Mucosa of descending colon (tissue), 3 donors: ENCODE data around the gene PITX1. TPM values are rescaled to one million over a fixed set of nuclear protein-coding genes. Genes with fewer than 3 reads are reported as not detected.

Experiments used
- ATAC-seq: fragments of 200-7000 bp; cut with Tn5 transposase; one replicate; pipeline ENCODE4 v1.9.1; 2020; ENCODE audit warnings: mild to moderate bottlenecking, moderate library complexity
- DNase-seq, 3 donors: peaks; one replicate each; pipeline ENCODE4 v3.0.0-alpha.2; 2020
- H3K36me3 ChIP-seq: fragments of 200-600 bp; one replicate; pipeline ENCODE4 v1.8.0; 2021; ENCODE audit warnings: low read depth, mild to moderate bottlenecking
- H3K4me1 ChIP-seq: fragments of 200-600 bp; one replicate; pipeline ENCODE4 v1.8.0; 2021; ENCODE audit warnings: low read depth, mild to moderate bottlenecking
- H3K4me3 ChIP-seq: fragments of 200-600 bp; one replicate; pipeline ENCODE4 v1.8.0; 2021; ENCODE audit warnings: mild to moderate bottlenecking
- H3K9me3 ChIP-seq: fragments of 200-600 bp; one replicate; pipeline ENCODE4 v1.8.0; 2021; ENCODE audit warnings: mild to moderate bottlenecking
- intact Hi-C, 2 donors: fragments of 100-400 bp; cut with DNase I in 1 of 2; cut with micrococcal nuclease in 1 of 2; formaldehyde crosslinking; loops; one replicate each; pipeline versions ENCODE4 v1.11.0 to v1.11.1; 2022; cut with DNase I, micrococcal nuclease
- total RNA-seq, 3 donors: library from RNA; stranded (reverse); fragmentation: NEBNext Ultra II Directional in 2 of 3; extraction: Animal tissue kit (Norgen Biotek cat#: 25700) in 2 of 3; gene quantifications; one replicate each; pipeline versions ENCODE4 v1.2.1 to v1.2.4, GENCODE V29; 2021 to 2023
- TF ChIP-seq, protein P1 (sequence below): fragments of 200-600 bp; IDR thresholded peaks from one replicate; pipeline ENCODE4 v1.8.0; 2022; ENCODE audit warnings: antibody characterized with exemption, mild to moderate bottlenecking
- donor health status: DM: no; HTN: no; CAD: no; lungs with moderate emphysema.
- donor health status: DM: no; HTN: no; CAD: no.
- donor health status: DM: no; HTN: yes; CAD: no.

PITX1 gene
- total RNA-seq, 3 donors from 2014 or later, result 5.0 to 10.7 (median 6.2) TPM

DNA sequence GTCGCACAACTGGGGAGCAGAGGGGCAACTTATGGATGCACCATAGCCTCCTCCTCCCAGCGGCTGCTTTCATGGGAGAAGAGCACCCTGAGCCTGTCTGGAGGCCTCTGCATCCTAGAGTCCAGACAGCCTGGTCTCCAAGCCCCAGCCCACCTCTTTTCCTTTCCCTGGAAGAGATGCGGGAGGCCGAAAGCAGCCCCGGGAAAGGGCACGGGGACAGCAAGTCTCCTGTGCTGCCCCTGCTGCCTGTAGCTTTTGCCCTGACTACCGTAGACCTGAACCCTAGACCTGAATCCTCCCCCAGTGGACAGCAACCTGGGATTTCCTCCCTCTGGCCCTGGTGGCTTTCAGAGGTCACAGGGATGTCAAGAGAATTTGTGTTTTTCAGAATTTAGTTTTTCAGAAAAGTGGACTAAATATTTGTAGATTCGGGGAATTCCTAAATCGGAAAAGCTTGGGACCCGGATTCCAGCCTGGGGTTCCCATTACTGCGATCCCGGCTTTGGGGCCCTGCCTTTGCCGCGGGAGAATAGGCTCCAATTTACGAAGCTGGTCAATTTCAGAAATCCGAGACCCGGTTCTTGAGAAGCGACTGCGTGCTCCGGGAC lies 4.3 kb upstream of the PITX1 start:
- peaks cover 21% of the 10 kb centered on the region for H3K4me1 ChIP-seq
- intact Hi-C loops, result no loop called here
- no peaks in the 10 kb centered on the region for H3K36me3 ChIP-seq
- TF ChIP-seq, protein P1, sequence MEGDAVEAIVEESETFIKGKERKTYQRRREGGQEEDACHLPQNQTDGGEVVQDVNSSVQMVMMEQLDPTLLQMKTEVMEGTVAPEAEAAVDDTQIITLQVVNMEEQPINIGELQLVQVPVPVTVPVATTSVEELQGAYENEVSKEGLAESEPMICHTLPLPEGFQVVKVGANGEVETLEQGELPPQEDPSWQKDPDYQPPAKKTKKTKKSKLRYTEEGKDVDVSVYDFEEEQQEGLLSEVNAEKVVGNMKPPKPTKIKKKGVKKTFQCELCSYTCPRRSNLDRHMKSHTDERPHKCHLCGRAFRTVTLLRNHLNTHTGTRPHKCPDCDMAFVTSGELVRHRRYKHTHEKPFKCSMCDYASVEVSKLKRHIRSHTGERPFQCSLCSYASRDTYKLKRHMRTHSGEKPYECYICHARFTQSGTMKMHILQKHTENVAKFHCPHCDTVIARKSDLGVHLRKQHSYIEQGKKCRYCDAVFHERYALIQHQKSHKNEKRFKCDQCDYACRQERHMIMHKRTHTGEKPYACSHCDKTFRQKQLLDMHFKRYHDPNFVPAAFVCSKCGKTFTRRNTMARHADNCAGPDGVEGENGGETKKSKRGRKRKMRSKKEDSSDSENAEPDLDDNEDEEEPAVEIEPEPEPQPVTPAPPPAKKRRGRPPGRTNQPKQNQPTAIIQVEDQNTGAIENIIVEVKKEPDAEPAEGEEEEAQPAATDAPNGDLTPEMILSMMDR, result no peak
- H3K9me3 ChIP-seq, result no peaks in the 10 kb centered on the region
- DNase-seq, result no peak
- peak overlapping the region; percentile 17 for H3K4me3 ChIP-seq
- ATAC-seq, result no peak

DNA sequence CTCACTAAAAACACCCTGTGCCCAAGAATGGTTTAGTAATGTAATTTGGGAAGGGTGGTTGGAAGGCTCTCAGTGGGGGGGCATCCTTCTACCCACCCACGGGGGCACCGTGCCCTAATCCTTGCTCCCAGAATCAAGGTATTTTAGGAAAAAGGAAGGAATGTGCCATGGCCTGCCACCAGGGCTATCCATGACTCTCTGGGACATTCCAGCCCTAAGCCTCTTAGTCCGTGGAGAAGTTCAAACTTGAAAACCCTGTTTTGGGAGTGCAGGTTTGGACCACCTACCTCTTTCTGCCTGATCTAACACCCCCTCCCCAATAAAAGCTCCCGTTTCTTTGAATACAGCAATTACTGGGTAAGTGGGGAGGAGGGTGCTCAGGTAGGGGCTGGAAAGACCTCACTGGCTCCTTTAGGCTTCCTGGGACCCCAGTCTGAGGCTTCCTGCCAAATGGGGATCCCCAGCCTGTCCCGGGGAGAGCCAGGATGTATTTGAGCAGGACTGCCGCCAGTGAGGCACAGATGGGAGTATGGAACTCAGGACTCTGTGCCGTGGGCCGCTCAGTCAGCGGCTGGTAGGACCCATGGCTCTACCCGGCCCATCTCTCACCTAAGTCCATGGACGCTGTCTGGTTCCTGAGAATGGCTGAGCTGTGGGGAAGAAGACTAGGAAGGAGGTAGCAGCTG lies 3.6 kb upstream of the PITX1 start:
- H3K4me3 ChIP-seq, result no peak overlapping the region
- no peaks in the 10 kb centered on the region for H3K36me3 ChIP-seq
- intact Hi-C loops, result no loop called here
- H3K9me3 ChIP-seq, result no peaks in the 10 kb centered on the region
- peaks cover 27% of the 10 kb centered on the region for H3K4me1 ChIP-seq
- TF ChIP-seq, protein P1, result no peak
- ATAC-seq (no peak), DNase-seq (no peak)

DNA sequence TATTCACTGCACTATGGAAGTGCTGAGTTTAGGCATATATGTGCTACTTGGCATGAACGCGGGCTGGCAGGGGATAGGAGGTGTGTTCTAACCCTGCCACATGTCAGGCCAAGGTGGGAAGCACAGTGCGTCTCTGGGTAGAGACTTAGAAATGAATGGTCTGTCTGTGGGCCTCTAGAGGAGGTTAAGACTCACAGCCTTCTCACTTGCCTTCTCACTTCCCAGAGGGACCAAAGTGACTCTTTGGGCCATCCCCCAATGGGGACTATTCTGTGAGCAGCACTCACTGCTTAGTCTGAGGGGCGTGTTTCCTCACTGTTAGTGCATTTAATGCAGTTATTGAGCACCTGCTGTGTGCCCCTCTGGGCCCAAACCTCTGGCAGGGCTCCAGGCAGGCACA lies 2.4 kb upstream of the PITX1 start:
- intact Hi-C loops, result no loop called here
- peaks cover 29% of the 10 kb centered on the region for H3K4me1 ChIP-seq
- ATAC-seq, result no peak
- H3K4me3 ChIP-seq, result no peak overlapping the region
- TF ChIP-seq, protein P1, result no peak
- H3K9me3 ChIP-seq, result no peaks in the 10 kb centered on the region
- no peak for DNase-seq
- H3K36me3 ChIP-seq, result no peaks in the 10 kb centered on the region

DNA sequence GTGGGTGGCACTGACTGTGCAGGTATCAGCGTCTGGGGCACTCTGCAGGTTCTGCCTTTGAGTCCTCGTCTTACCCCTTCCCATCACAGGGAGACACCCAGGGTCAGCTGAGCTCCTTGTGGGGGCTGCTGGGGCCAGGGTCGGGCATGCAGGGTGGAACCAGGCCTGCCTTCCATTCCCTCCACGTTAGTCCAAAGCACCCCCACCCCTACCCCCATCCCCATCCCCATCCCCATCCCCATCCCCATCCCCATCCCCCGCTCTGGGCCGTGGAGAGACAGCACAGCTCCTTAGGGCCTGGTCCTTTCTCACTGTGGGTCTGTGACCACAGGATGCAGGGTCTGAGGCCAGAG lies 1.6 kb upstream of the PITX1 start:
- H3K36me3 ChIP-seq, result no peaks in the 10 kb centered on the region
- ATAC-seq, result no peak
- intact Hi-C loops, result no loop called here
- no peaks in the 10 kb centered on the region for H3K9me3 ChIP-seq
- TF ChIP-seq, protein P1, result no peak
- no peak for DNase-seq
- H3K4me1 ChIP-seq, result peaks cover 33% of the 10 kb centered on the region
- H3K4me3 ChIP-seq, result no peak overlapping the region

DNA sequence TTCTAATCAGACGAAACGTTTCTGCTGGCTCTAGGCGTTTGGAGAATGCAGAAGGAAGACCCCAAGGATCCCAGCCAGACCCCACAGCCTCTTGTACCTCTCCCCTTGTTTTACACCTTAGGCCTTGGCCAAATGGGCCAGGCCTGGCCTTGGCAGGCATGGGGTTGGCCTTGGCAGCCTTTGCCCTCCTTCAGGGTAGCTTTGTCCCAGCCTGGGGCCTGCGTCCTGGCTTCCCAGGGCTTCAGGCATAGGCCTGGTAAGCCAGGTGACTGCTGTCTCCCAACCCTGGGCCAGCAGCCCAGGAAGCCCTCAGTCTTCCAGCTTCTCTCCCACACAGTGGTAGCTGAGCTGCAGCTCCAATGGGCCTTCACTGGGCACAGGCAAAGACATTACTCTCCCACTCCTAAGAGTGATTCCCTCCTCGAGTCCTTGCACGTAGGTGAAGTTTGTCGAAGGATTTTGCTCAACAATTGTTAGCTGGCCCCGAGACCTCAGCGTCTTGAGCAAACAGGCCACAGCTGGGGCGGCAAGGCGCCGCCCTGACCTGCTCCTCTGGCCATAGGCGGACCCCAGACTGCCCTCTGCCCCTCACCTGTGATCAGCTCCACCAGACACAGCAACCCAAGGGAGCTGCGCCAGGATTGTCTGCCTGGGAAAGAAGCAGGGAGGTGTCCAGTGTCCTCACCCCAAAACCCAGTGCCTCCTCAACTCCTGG lies 1.1 kb upstream of the PITX1 start:
- TF ChIP-seq, protein P1, result no peak
- Histone ChIP-seq H3K4me3 (no peak overlapping the region), H3K9me3 (no peaks in the 10 kb centered on the region), H3K4me1 (peaks cover 33% of the 10 kb centered on the region), H3K36me3 (no peaks in the 10 kb centered on the region)
- no peak for ATAC-seq
- intact Hi-C loops, result no loop called here
- no peak for DNase-seq
